ENCODE measurements around the gene CASP7. TPM values are rescaled to one million over a fixed set of nuclear protein-coding genes. Genes with fewer than 3 reads are reported as not detected.

CASP7 gene
- total and polyA plus RNA-seq, 2 donors (not counting 1 experiment from before 2014, with no cell fraction given): 5.7 to 23.9 TPM

GRCh38 chr10:113745374-113745773, 65.7 kb downstream of the CASP7 start:
- no CpG with 5 or more reads among the region's 2 CpGs for WGBS (ENCODE audit: insufficient coverage)
- H3K4me2 ChIP-seq (replicated peaks; ENCODE audit: low read depth, low read length, poor library complexity, severe bottlenecking): no peak overlapping the region

More at GRCh38 chr10:113745374-113745773, 65.7 kb downstream of the CASP7 start:
- H4K20me1 ChIP-seq (ENCODE audit: control insufficient read depth, insufficient read depth, low read length, poor library complexity, severe bottlenecking): no peaks in the 10 kb centered on the region
- TF ChIP-seq CTCF (IDR thresholded peaks at IDR 0.05) (no peak), EZH2 (IDR thresholded peaks at IDR 0.05; ENCODE audit: borderline replicate concordance, insufficient read depth, low read depth, low read length, poor library complexity, severe bottlenecking) (no peak)
- H3K79me2 ChIP-seq (ENCODE audit: control insufficient read depth, insufficient read depth, low read length): no peaks in the 10 kb centered on the region
- H3K9ac ChIP-seq (ENCODE audit: low read length): no peak overlapping the region
- POLR2A ChIA-PET: no interaction called here
- DNase-seq: no peak
- peaks cover 0 to 3% (median 0%) of the 10 kb centered on the region in 3 donors for H3K9me3 ChIP-seq (ENCODE audit: control extremely low read depth in 1 of 3, control insufficient read depth in 2 of 3, insufficient read depth in 1 of 3, low read length in 2 of 3)
- Mint-ChIP-seq H3K27ac (no peak overlapping the region), H3K4me3 (no peak overlapping the region), H3K9me3 (ENCODE audit: insufficient read depth) (peaks cover 3% of the 10 kb centered on the region), H3K4me1 (no peaks in the 10 kb centered on the region), H3K27me3 (peaks cover 31% of the 10 kb centered on the region)
- CTCF ChIA-PET: no interaction called here
- no peak for ATAC-seq (ENCODE audit: low read depth)
- no peak overlapping the region for H3K4me3 ChIP-seq (ENCODE audit: control extremely low read depth in 1 of 5, extremely low read depth in 1 of 5, insufficient read depth in 1 of 5, low read depth in 2 of 5, low read length in 4 of 5)
- no peak overlapping the region for H2AFZ ChIP-seq (ENCODE audit: insufficient read depth, low read depth, low read length, poor library complexity, severe bottlenecking)
- no peaks in the 10 kb centered on the region for H3K4me1 ChIP-seq (ENCODE audit: control insufficient read depth in 2 of 2, insufficient read depth in 2 of 2, low read length in 2 of 2)
- intact Hi-C loops (cut with micrococcal nuclease): no loop called here
- H3K36me3 ChIP-seq (replicated peaks in 1 of 2; ENCODE audit: control extremely low read depth in 1 of 2, control insufficient read depth in 1 of 2, extremely low read depth in 1 of 2, insufficient read depth in 2 of 2, low read length in 1 of 2): no peaks in the 10 kb centered on the region
- H3K27me3 ChIP-seq (replicated peaks in 1 of 4; ENCODE audit: control extremely low read depth in 1 of 4, control insufficient read depth in 3 of 4, insufficient read depth in 4 of 4, low read length in 3 of 4): peaks cover 0 to 4% (median 0%) of the 10 kb centered on the region in 4 experiments
- no peak overlapping the region for H3K27ac ChIP-seq (ENCODE audit: low read length in 2 of 2)

All from B cell (primary cell).